ENCODE results near the gene PPIF.

Gene PPIF

DNA sequence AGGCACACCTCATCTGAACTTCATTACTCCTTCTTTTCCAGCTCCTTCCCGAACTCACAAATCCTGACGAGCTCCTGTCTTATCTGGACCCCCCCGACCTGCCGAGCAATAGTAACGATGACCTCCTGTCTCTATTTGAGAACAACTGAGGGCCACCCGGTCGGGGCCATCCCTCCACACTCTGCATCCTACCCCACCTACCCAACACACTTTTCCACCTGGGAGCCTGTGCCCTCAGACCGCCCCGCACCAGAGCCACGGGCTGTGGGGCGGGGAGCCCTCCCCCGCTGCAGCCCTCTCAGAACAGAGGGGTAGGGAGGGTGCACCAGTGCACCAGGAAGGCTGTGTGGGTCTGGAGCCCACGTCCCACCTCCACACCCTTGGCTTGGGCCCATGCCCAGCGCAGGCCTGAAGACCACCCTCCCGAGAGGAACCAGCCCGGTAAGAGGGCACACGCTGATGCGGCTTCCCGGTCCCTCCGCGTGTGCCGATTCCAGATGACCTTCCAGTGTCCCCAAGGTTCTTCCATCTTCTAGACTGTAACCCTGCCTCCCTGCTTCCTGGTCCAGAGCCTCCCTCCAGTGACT lies 34.6 kb upstream of the PPIF start:
- in situ Hi-C loops (cut with MboI; ENCODE audit: low pct_unique_long_range_greater_than_20kb, low sequenced_read_pairs), result no loop called here
- no peak for DNase-seq

DNA sequence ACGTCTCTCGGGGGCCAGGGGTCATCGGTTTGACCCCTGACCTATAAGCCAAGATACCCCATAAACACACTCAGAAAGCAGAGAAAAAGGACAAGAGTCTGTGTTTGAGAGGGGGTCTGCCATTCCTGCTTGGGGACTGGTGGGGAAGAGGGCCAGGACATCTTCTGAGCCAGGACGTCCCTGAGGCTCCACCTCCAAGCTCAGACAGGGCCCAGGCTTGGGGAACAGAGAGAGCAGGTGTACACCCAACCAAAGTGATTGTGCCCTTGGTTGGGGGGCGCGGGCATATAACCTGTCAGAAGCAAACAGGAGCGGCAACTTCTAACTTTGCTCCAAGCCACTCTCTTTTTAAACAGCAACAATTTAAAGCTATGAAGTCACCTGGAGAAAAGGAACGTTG lies 33.9 kb upstream of the PPIF start:
- no peak for DNase-seq
- in situ Hi-C loops (cut with MboI; ENCODE audit: low pct_unique_long_range_greater_than_20kb, low sequenced_read_pairs), result no loop called here

DNA sequence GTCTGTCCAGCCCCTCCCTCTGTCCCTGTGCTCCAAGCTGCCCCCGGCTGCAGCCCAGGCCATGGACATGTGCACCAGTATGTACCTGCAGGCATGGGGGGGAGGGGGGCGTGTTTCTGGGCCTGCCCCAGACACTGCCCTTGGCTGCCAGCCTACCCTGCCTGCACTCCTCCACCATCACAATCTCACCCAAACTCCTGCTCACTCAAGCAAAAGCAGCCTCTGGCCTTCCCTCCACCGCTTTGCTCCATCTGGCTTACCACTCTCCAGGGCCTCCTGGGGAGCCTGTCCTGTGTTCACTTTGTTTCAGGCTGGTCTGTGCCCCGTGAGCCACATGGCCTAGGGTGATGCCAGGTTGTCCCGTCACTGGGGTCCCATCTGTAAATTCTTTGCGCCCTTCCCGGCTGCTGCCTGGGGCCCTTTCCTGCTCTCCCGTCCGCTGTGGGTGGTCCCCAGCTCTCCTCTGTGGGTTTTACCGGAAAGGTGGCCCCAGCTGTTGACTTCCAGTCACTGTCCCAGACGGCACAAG lies 33.3 kb upstream of the PPIF start:
- in situ Hi-C loops (cut with MboI; ENCODE audit: low pct_unique_long_range_greater_than_20kb, low sequenced_read_pairs), result no loop called here

DNA sequence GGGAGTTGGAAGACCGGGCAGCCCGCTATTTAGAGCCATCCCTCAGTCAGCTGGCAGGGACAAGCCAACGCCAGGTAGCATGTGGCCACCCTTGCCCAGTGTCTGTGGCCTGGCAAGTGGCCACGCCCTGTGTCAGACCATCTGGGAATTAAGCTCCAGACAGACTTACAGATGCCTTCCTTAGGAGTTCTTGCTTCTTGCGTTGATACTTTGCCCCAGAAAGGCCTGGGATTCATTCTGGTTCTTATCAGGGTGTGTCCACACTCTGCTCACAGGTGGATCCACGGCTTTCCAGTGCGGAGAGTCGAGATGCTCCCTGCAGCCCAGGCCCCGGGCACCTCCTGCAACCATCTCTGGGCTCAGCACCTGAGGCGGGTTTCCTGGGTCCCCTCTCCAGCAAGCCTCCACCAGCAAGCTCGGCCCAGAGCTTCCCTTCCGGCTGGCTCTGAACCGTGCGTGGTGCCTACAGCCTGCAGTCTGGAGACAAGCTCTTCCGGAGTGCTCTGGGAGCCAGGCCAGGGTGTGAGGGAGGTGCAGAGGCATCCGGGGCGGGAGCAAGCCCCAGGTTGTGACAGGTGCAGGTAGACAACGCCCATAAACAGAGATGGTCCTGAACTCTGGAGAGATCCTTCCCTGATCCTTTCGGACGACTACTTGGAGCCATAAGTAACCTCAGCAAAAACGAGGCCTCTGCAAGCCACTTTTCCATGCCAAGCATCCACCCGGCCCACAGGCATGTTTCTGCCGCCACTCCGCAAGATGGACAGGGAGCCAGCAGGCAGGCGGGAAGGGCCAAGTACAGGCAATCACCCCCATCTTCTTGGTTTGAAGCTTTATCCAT lies 32.3 kb upstream of the PPIF start:
- DNase-seq, result no peak
- in situ Hi-C loops (cut with MboI; ENCODE audit: low pct_unique_long_range_greater_than_20kb, low sequenced_read_pairs), result no loop called here

More for the DNA sequence above, 33.3 kb upstream of the PPIF start:
- DNase-seq, result no peak

DNA sequence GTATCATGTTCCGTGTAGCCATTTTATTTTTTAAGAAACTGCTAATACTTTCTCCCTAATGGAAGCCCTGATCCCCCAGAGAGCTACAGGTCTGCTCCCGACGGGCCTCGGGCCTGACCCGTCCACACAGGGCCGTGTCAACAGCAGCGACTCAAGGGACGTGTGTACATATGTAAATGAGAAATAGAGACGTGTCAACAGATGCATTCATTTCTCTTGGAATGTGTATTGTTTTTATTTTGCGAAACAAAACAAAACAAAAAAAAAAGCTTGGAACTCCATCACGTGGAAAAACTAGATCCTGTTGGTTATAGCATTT lies 31.7 kb upstream of the PPIF start:
- in situ Hi-C loops (cut with MboI; ENCODE audit: low pct_unique_long_range_greater_than_20kb, low sequenced_read_pairs), result no loop called here
- DNase-seq, result no peak

DNA sequence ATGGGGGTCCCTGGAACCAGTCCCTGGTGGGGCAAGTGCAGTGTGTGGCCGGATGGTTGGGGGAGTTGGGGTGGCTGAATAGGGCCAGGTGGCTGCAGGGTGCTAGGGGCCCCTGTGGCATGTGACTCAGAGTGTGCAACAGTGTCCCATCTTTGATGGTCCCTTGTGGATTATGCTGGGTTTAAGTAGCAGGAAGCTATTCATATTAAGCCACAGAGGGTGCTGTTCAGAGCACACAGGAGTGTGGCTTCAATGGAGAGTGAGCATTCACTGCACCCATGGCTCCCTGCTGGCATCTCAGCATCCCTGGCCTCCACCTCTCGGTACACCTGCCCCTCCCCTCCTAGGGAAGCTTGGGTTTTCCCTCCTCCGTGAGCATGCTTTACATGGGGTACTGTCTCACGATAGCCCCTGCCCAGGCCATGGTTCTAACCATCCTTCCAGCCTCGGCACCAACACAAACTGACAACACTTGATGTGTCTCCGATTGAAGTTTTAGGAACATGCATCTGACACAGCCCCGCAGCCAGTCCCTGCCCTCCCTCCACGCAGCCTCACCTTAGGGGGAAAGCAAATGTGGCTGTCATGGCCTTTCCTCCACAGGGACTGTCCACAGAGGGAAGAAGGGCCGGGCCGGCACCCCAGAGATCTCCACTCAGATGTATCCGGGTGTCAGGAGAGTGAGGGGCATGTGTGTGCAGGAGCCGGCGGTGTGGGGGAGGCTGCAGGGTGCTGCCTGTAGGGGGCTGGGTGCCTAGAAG lies 30.4 kb upstream of the PPIF start:
- in situ Hi-C loops (cut with MboI; ENCODE audit: low pct_unique_long_range_greater_than_20kb, low sequenced_read_pairs), result no loop called here
- no peak for DNase-seq

DNA sequence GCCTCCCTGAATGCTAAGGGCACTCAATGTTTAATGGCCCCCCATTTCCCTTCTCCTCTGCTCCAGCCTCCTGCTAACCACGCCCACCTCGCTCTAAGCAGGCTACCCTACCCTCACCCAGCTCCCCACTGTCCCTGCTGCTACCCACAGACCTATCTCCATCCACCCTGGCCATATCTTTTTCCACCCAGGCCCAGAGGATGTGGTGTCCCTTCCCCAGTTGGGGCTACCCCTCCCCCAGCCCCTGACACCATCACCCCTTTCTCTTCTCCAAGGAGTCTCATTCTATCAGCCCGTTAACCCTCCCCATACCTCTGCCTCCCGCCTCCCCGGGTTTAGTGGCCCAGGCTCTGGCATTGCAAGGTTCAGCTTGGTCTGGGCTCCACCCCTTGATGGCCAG lies 28.9 kb upstream of the PPIF start:
- in situ Hi-C loops (cut with MboI; ENCODE audit: low pct_unique_long_range_greater_than_20kb, low sequenced_read_pairs), result no loop called here
- DNase-seq, result no peak

DNA sequence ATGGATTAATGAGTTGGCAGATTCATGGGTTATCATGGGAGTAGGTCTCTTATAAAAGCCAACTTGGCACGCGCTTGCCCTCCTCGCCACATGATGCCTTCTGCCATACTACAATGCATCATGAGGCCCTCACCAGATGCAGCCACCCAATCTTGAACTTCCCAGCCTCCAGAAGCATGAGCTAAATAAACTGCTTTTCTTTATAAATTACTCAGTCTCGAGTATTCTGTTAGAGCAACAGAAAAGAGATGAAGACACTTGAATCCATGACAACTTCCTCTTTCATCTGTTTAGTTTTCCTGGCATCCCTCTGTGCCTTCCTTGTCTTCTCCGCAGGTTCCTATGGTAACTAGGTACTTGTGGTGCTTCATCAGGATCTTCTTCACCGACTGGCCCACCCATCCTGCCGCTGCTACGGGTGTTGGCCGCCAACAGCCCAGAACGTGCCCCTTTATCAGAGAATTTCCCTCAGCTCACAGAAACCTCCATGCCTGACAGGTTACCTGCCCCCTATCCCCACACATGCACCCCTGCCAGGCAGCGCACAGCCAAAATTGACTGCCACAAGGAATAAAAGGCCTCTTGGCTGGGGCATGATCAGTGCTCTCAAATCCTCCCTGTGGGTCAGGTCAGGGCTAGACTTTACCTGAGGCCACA lies 28.0 kb upstream of the PPIF start:
- in situ Hi-C loops (cut with MboI; ENCODE audit: low pct_unique_long_range_greater_than_20kb, low sequenced_read_pairs), result no loop called here
- no peak for DNase-seq

DNA sequence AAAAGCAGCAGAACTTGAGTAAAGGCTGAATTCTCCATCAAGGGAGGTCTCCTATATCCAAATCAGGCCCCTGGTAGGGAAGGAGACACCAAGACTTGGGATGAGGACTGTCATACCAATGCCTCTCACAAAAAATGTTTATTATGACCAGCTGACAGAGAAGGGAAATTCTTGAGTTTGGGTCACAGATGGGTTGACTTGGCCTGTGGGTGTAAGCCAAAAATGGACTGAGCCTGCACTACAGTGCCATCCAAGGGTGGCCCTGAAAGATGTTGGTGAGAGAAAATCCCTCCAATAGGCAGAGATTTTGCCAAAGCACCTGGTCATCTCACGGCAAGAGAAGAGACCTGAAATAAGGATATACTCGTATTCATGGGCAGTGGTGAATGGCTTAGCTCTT lies 27.0 kb upstream of the PPIF start:
- no peak for DNase-seq
- in situ Hi-C loops (cut with MboI; ENCODE audit: low pct_unique_long_range_greater_than_20kb, low sequenced_read_pairs), result no loop called here

DNA sequence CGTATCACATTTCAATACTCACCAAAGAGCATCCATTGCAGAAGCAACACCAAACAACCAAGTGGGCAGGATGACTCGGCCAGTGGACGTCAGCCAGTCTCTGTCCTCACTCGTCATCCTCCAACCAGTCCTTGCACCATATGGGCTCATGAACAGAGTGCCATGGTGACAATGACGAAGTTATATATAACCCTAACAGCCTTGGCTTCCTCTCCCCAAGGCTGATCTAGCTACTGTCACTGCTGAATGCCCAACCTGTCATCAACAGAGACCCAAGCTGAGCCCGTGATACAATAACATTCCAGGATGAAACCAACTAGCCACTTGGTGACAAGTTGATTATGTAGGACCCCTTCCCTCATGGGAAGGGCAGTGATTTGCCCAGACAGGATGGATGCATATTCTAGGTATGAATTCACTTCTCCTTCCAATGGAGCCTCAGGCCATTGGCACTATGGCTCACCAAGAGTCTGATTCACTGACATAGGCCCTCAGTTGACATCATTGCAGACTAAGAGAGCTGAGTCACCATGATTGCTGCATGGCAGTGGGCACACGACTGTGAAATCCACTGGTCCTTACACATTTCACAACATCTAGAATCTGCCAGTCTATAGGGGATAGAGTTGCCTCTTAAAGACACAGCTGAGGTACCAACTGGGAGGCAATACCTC lies 26.3 kb upstream of the PPIF start:
- in situ Hi-C loops (cut with MboI; ENCODE audit: low pct_unique_long_range_greater_than_20kb, low sequenced_read_pairs), result no loop called here
- DNase-seq, result no peak

DNA sequence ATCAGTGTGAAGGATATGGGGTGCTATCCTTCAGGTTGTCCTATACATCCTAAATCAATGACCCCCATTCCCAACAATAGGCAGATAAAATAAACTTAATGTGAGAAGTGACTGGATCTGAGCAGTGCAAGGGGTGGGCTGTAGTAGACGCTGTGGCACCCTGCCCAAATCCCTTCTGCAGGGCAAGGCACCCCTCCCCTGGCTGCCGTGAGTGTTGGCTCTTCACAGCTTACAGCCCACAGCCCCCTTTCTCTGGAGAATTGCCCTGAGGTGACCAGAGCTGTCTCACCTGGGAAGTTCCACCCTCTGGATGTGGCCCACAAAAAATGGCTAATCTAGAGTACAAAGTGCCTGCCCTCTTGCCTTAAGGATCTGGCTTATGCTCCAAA lies 25.8 kb upstream of the PPIF start:
- DNase-seq, result no peak
- in situ Hi-C loops (cut with MboI; ENCODE audit: low pct_unique_long_range_greater_than_20kb, low sequenced_read_pairs), result no loop called here

DNA sequence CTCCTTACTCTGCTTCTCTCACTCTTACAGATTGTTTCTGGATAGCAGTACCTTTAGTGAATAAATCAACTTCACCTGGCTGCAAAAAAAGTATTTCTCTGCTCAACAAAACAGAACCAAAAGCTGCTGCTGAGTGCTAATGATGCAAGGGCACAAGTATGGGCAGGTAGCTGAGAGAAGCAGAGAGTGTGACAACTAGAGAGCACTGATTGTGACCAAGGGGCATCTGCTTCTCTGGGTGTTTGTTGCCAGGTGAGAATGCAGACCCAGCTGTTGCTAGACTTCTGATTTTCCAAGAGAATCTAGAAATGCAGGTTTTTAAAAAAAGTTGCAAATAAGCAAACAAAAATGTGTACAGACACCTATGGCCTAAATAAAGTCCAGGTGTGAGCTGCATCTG lies 25.3 kb upstream of the PPIF start:
- DNase-seq, result no peak
- in situ Hi-C loops (cut with MboI; ENCODE audit: low pct_unique_long_range_greater_than_20kb, low sequenced_read_pairs), result no loop called here

DNA sequence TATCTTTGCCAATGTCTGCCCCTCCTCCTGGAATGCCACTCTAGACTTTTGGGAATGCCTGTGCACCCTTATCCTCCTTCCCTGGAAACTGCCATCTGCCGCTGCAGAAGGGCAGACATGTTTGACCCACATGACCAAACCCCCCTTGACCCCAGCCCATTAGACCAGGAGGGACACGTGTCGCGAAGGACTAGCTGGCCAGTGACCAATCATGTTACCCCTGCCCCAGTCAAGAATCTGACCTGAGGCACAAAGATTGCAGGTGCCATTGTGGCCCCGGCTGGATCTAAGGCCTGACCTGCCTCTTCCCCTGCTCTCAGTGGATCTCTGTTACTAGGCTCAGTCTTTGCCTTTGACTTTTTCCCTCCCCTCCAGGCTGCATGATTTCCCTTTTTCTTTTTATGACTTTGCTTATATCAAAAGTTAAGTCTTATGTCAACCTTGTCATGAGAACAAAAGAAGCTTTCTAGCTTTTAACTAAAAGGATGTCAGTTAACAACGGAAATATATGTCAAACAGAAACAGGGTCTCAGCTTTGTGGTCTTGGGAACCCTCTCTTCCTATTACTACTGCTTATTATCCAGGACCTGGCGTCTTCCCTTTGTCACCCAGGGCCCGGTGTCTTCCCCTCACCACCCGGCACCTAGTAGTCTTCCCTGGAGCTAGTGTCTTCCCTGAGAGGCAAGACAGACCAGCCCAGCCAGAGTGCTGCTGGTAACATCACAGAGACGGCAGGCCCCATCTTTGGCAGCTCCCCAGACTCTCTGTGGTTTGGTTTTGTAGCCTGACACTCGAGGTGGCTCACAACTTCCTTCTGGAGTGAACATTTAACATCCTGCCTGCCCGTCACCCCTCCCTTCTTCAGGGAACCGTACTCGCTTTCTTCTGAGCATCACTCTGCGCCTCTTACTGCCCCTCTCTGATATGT lies 24.4 kb upstream of the PPIF start:
- DNase-seq, result peak; percentile 96
- in situ Hi-C loops (cut with MboI; ENCODE audit: low pct_unique_long_range_greater_than_20kb, low sequenced_read_pairs), result no loop called here

DNA sequence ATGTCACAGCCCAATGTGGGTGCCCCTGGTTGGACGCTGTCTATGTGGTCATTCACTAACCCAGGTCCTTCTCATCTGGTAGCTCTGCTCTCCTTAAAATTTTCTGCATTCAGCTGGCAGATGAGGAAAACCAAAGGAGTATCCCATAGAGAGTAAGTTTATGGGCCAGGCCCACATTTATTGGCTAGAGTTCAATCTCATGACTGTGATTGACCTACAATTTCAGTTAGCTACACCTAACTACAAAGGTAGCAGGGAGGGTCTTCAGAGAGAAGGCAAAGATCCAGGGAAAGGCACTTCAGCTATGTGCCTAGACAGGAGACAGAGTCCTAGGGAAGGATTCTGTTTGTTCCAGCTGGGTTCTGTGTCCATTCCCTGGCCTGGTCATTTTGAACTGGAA lies 23.7 kb upstream of the PPIF start:
- DNase-seq, result no peak
- in situ Hi-C loops (cut with MboI; ENCODE audit: low pct_unique_long_range_greater_than_20kb, low sequenced_read_pairs), result no loop called here

DNA sequence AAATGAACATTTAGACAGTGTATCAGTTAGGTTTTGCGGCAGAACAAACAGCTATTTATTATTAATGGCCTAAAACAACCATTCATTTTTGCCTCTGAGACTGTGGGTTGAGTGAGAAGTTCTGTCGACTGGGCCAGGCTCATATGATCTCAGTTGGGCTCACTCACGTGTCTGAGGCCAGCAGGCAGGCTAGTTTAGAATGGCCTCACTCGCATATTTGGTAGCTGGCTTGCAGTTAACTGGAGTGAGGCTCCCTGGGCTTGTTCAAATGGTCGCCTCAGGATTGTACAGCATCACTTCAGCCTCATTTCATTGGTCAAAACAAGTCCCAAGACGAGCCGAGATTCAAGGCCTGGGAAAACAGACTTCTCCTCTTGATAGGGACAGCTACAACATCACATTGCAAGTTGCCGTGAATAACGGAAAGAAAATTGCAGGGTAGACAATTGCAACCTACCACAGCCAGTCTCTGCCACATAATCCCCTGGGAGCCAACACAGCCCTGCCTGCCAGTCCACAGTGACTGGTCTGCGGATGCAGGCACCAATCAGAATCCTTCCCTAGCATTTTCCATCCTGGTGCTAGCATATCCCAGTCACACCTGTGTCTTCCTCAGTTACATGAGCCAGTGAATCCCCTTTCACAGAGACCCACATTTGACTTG lies 23.1 kb upstream of the PPIF start:
- in situ Hi-C loops (cut with MboI; ENCODE audit: low pct_unique_long_range_greater_than_20kb, low sequenced_read_pairs), result no loop called here
- no peak for DNase-seq

DNA sequence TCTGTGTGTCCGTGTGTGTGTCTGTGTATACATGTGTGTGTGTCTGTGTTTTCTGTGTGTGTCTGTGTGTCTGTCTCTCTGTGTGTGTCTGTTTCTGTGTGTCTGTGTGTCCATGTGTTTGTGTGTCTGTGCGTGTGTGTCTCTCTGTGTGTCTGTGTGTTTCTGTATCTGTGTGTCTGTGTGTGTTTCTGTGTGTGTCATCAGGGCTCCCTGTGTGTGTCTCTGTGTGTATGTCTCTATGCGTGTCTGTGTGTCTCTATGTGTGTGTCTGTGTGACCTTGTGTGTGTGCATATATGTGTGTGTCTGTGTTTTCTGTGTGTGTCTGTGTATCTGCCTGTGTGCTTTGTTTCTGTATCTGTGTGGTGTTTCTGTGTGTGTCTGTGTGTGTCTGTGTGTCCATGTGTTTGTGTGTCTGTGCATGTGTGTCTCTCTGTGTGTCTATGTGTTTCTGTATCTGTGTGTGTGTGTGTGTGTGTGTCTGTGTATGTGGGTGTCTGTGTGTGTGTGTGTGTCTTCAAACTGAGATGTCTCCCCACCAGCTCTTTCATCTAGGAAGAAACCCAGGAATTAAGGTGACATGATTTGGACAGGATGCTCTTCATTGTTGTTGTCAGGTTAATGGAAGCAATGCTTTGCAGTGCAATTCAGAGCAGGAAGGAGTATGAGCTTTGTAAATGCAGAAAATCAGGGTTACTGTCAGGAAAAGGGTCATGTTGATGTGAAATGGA lies 20.7 kb upstream of the PPIF start:
- DNase-seq, result no peak
- in situ Hi-C loops (cut with MboI; ENCODE audit: low pct_unique_long_range_greater_than_20kb, low sequenced_read_pairs), result no loop called here

DNA sequence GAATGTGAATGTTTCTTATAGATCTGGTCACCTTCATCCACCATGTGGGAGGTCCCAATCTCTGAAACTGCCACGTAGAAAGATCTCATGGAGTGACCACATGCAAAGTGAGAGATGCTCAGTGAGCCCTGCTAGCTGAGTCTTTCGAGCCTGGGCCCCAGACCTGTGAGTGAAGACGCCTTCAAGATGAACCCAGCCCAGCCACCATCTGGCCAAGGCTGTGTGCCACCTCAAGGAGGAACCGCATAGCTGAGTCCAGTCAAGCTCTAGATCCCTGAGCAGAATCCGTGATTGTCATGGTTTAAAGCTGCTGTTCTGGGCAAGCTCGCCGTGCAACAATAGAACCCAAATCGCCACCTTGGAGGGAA lies 20.2 kb upstream of the PPIF start:
- no peak for DNase-seq
- in situ Hi-C loops (cut with MboI; ENCODE audit: low pct_unique_long_range_greater_than_20kb, low sequenced_read_pairs), result no loop called here
